ENCODE results near the gene ZMYM1.
"Not testable (repeated sequence)": the region's sequence is repeated elsewhere in the genome, so short reads cannot be mapped to it uniquely, and the experiment has no call there.

- TF ChIP-seq CTCF (IDR thresholded peaks at IDR 0.05); POLR2A (IDR thresholded peaks at IDR 0.05; ENCODE audit: low read depth); POLR2AphosphoS5 (IDR thresholded peaks at IDR 0.05); EP300 (IDR thresholded peaks at IDR 0.05): not testable (repeated sequence)
Measured at GRCh38 chr1:35058321-35058720, 20.9 kb upstream of the ZMYM1 start.
